ENCODE data around the gene GPC4.

GRCh38 chrX:133454491-133454914, 39.2 kb upstream of the GPC4 start:
- TF ChIP-seq, protein P1, sequence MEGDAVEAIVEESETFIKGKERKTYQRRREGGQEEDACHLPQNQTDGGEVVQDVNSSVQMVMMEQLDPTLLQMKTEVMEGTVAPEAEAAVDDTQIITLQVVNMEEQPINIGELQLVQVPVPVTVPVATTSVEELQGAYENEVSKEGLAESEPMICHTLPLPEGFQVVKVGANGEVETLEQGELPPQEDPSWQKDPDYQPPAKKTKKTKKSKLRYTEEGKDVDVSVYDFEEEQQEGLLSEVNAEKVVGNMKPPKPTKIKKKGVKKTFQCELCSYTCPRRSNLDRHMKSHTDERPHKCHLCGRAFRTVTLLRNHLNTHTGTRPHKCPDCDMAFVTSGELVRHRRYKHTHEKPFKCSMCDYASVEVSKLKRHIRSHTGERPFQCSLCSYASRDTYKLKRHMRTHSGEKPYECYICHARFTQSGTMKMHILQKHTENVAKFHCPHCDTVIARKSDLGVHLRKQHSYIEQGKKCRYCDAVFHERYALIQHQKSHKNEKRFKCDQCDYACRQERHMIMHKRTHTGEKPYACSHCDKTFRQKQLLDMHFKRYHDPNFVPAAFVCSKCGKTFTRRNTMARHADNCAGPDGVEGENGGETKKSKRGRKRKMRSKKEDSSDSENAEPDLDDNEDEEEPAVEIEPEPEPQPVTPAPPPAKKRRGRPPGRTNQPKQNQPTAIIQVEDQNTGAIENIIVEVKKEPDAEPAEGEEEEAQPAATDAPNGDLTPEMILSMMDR (IDR thresholded peaks at IDR 0.05) = no peak
- TF ChIP-seq POLR2A (IDR thresholded peaks at IDR 0.05) = no peak

Measured in prostate gland (tissue), 2 donors.